Stomach (tissue), 4 donors: ENCODE measurements around the gene SLC22A2.

Experiments used
- EP300 ChIP-seq: sonication (generic); formaldehyde crosslinking; IDR thresholded peaks from one replicate; pipeline ENCODE4 v1.6.1; 2017; ENCODE audit warnings: antibody characterized with exemption
- POLR2A ChIP-seq, 4 donors: fragments of 450-650 bp; IDR thresholded peaks; one replicate each; pipeline ENCODE4 v1.6.1; 2016; ENCODE audit warnings: antibody characterized with exemption in 4 of 4, control low read depth in 2 of 4, mild to moderate bottlenecking in 1 of 4, moderate library complexity in 1 of 4
- POLR2AphosphoS5 ChIP-seq, 3 donors: sonication (generic); formaldehyde crosslinking; IDR thresholded peaks; one replicate each; pipeline ENCODE4 v1.6.1; 2016; ENCODE audit warnings: antibody characterized with exemption in 3 of 3
- TF ChIP-seq, protein P1 (sequence below), 7 experiments: fragments of 450-650 bp in 4 of 7; fragments of 200-600 bp in 3 of 7; sonication (generic) in 3 of 7; IDR thresholded peaks; one replicate each; pipeline ENCODE4 v1.5.1; 2016 to 2019; ENCODE audit warnings: antibody characterized with exemption in 7 of 7, control low read depth in 2 of 7, mild to moderate bottlenecking in 1 of 7

DNA sequence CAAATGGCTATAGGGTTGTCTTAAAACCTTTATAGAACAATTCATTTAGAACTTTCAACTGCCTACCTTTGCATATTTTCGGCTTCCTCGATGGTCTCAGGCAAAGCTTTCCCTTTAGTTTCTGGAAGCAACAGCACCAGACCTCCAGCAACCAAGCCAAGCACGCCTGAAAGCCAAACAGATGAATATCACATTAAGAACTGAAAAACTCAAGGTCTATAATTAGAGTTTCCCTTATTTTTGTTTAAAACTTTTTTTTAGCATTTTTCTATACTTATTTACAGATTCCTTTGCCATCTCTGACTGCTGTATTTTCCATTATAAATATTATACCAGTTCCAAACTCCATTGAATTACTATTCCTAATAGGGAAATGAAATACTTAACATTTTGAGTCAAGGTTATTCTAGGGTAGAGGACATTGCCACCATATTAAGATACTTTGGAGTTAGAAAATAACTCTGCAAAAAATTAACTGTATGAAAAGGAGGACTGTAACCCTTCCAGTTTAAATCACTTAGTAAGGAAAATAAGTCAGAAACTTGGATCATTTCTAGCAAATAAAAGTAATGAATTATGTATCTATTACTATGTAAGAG is 33.9 kb downstream of the SLC22A2 start:
- TF ChIP-seq, protein P1, sequence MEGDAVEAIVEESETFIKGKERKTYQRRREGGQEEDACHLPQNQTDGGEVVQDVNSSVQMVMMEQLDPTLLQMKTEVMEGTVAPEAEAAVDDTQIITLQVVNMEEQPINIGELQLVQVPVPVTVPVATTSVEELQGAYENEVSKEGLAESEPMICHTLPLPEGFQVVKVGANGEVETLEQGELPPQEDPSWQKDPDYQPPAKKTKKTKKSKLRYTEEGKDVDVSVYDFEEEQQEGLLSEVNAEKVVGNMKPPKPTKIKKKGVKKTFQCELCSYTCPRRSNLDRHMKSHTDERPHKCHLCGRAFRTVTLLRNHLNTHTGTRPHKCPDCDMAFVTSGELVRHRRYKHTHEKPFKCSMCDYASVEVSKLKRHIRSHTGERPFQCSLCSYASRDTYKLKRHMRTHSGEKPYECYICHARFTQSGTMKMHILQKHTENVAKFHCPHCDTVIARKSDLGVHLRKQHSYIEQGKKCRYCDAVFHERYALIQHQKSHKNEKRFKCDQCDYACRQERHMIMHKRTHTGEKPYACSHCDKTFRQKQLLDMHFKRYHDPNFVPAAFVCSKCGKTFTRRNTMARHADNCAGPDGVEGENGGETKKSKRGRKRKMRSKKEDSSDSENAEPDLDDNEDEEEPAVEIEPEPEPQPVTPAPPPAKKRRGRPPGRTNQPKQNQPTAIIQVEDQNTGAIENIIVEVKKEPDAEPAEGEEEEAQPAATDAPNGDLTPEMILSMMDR (IDR thresholded peaks at IDR 0.05): no peak
- no peak for TF ChIP-seq EP300
- no peak for TF ChIP-seq POLR2AphosphoS5 (IDR thresholded peaks at IDR 0.05)
- TF ChIP-seq POLR2A (IDR thresholded peaks at IDR 0.05): no peak
